LNCaP clone FGC (cell line): ENCODE results near the gene B4GALT5.
A peak's percentile ranks its signal among the peaks of the same experiment; 100 is the strongest.

Source experiments
- DNase-seq: peaks from one replicate; pipeline ENCODE4 v3.0.0-alpha.2; 2011; ENCODE audit warnings: low read depth
- H3K4me3 ChIP-seq: 2 replicates; pipeline ENCODE4 v1.5.1; 2011; ENCODE audit warnings: mild to moderate bottlenecking, low read depth, low read length, control low read depth
- CTCF ChIP-seq: IDR thresholded peaks from 2 replicates; pipeline ENCODE4 v1.5.1; 2012; ENCODE audit warnings: mild to moderate bottlenecking; ENCODE audit not compliant: control insufficient read depth, insufficient read depth; ENCODE audit errors: extremely low read depth

B4GALT5 gene

DNA sequence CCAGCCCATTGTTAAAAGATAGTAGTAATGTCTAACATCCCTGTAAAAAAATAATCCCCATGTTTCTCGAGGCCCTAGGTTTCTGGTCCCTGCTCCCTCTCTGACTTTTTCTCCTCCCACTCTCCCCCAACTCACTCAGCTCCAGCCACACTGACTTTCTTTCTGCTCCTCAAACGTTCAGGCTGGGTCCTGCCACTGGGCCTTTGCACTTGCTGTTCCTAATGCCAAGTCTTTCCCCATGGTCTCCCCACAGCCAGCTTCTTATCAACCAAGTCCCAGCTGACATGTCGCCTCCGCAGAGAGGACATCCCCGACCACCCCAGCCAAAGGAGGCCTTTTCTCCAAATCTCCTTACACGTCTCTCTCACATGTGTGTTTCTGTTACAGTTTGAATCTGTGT lies 123.9 kb downstream of the B4GALT5 start:
- DNase-seq, result no peak
- H3K4me3 ChIP-seq, result no peak overlapping the region
- no peak for TF ChIP-seq CTCF

DNA sequence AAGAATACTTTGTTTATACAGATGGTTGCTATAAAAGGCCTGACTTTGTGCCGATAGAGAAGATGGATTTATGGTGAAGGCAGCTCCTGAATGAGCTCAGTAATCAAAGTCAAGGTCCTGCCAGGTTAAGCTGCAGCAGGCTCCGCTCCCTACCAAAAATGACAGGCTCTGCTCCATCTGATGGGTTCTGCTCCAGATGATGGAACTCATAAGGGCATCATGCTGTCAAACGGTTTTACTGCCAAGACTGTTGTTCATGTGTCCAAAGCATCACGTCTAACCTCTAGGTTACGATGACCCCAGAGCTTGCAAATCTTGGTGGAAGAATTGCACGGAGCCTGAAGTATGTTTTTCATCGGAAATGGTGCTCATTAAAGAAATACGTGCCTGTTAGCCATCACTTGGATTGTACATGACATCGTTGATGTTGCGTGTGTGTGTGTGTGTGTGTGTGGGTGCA lies 126.5 kb downstream of the B4GALT5 start:
- TF ChIP-seq CTCF, result no peak
- H3K4me3 ChIP-seq, result no peak overlapping the region
- no peak for DNase-seq

- TF ChIP-seq CTCF, result no peak
These were observed 128.0 kb downstream of the B4GALT5 start for GRCh38 chr20:49585585-49586245.

GRCh38 chr20:49584418-49585382 lies 129.0 kb downstream of the B4GALT5 start:
- no peak for TF ChIP-seq CTCF
- DNase-seq, result no peak
- H3K4me3 ChIP-seq, result no peak overlapping the region

More at GRCh38 chr20:49585585-49586245, 128.0 kb downstream of the B4GALT5 start:
- no peak overlapping the region for H3K4me3 ChIP-seq
- DNase-seq, result no peak

DNA sequence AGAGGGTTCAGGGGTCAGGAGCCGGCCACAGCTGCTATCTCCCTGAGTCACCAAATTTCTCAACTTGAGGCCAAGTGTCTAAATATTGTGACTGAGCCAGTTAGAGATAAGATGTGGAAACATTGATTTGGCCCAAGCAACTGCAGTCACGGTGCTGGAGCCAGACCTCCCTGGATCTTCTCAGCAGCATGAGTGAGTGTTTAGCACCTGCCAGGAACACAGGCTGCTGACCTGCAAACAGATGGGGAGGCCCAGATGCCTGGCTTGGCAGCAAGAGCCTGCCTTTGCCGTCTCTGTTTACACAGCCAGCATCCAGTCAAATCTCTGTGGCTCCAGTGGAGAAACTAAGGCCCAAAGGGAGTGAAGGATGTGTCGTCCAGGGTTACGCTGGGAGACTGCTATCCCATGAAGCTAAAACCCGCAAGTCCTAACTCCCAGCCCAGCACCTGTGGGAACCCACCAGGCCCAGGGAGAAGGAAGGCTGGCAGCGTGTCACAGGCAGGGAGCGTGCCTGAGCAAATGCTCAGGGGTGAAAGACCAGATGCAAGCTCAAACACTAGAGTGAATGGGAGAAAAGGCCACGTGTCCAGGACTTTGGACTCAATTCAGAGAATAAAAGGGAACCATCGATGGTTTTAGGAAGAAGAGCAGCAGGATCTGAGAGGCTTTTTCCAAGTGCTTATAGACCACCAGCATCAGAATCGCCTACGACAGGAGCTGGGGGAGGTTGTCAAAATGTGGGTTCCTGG lies 129.8 kb downstream of the B4GALT5 start:
- no peak for TF ChIP-seq CTCF
- DNase-seq, result peak; percentile 92
- no peak overlapping the region for H3K4me3 ChIP-seq

DNA sequence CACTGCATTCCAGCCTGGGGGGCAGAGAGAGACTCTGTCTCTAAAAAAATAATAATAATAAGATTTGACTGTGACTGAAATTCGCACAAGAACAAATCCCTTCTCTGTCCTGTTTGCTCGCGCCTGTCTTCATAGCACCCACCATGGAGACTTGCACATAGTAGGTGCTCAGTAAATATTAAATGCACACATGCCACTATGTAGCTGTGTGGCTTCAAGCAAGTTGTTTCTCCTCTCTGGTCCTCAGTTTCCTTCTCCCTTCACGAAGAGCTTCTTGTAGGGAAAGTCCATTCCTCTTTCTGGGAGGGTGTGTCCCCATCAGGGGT lies 130.4 kb downstream of the B4GALT5 start:
- no peak for DNase-seq
- H3K4me3 ChIP-seq, result no peak overlapping the region
- no peak for TF ChIP-seq CTCF
